NCI-H2107 (cell line): ENCODE measurements around the gene EDDM13.
"Not testable (repeated sequence)": the region's sequence is repeated elsewhere in the genome, so short reads cannot be mapped to it uniquely, and the experiment has no call there.

Experiments
- DNase-seq: peaks from one replicate; lab custom pipeline; 2025; lab: John Stamatoyannopoulos, UW

The EDDM13 gene, protein sequence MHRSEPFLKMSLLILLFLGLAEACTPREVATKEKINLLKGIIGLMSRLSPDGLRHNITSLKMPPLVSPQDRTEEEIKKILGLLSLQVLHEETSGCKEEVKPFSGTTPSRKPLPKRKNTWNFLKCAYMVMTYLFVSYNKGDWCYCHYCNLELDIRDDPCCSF

DNA sequence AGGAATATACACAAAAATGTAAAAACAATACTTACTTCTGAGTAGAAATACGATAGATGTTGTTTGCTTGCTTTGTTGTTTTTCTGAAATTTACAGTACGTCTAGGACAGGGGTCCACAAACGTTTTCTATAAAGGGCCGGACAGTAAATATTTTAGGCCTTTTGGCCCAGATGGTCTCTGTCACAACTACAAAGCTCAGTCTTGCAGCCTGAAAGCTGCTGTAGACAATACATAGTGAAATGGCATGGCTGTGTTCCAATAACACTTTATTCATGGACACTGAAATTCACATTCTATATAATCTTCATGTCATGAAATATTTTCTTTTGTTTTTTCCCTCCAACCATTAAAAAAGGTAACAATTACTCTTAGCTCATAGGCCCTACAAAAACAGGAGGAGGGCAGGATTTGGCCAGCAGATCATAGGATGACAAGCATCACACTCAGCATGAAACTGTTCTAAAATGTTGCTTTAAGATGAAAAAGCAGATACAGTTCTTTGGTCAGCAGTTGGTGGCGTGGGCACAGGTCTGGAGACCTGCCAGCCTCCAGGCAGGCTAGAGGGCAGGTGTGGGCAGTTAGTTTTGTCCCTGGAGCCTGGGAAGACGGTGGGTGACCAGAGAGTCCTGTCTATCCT is at the start of gene EDDM13:
Gene EDDM13, plus strand, starts transcription at position 588 of the 638 bp plus-strand sequence. CDS start 87 bp downstream, outside the sequence.
- DNase-seq, result no peak

DNA sequence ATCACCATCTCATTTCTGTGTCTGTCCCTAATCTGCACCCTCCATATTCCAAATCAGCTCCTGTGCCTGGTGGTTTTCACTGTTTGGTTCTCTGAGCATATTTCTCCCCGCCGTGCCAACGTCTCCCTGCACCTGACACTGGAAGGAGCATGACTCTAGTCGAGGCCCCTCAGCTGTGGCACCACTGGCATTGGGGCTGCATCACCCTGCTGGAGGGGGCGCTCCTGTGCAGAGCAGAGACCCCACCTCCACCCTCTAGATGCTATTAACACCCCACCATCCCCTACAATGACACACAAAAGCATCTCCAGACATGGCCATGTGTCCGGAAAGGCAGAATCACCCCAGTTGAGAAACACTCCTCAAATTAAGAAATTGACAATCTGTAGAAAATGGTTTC is 49.6 kb upstream of the EDDM13 start:
- DNase-seq, result no peak

DNA sequence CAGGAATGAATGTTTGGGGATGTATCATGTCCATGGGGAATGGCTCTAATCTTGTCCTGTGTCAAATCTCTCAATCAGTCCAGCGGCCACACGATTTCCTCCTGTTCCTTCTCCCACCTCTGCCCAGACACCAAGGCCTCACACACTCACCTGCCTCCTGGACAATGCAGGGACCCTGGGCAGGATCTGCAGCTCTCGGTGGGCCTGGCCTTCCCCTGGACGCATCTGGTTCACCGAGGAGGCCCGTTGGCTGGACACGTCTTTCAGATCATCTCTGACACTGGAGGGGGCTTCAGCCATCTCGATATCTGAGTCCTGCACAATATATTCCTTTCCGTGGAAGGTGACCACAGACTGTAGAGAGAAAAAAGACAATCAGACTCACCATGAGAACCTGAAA is 49.1 kb upstream of the EDDM13 start:
- no peak for DNase-seq

DNA sequence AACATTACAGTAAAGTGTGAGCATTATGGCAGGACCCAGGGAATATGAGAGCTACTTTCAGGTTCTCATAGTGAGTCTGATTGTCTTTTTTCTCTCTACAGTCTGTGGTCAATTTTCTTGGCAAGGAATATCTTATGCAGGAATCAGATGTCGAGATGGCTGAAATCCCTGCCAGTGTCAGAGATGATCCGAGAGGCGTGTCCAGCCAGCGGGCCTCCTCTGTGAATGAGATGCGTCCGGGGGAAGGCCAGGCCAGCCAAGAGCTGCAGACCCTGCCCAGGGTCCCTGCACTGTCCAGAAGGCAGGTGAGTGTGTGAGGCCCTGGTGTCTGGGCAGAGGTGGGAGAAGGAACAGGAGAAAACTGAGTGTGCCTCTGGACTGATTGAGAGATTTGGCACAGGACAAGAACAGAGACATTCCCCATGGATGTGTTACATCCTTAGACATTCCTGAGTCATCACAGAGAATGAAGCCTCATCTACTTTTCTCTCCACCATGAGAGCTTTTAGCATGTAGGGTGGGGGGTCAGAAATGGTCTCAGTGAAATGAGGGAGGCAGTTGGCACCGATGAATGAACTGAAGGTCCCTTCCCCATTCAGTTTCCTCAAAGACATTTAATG is 27.3 kb upstream of the EDDM13 start:
- no peak for DNase-seq

DNA sequence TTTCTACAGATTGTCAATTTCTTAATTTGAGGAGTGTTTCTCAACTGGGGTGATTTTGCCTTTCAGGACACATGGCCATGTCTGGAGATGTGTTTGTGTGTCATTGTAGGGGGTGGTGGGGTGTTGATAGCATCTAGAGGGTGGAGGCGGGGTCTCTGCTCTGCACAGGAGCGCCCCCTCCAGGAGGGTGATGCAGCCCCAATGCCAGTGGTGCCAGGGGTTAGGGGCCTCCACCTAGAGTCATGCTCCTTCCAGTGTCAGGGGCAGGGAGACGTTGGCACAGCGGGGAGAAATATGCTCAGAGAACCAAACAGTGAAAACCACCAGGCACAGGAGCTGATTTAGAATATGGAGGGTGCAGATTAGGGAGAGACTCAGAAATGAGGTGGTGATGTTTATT is 26.8 kb upstream of the EDDM13 start:
- DNase-seq, result not testable (repeated sequence)

DNA sequence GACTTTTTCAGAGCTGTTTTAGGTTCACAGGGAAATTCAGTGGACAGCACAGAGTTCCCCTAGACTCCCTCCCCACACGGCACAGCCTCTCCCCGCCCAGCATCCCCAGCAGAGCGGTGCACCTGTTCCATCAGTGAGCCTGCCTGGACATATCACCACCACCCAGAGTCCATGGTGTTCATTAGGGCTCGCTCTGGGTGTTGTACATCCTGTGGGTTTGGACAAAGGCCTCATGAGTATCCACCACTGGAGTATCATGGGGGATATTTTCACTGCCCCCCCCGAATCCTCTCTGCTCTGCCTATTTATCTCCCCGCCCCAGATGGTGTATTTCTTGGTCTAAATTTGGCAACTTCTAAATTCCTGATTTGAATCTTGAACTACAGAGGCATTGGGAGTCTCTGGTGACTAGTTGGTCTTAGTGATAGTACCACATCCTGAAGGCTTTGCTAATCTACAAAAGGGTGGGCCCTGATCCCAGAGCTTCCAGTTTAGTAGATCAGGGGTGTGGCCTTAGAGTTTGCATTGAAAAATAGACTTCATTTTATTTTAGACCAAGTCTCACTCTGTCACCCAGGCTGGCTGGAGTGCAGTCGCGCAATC is 23.7 kb upstream of the EDDM13 start:
- not testable (repeated sequence) for DNase-seq

DNA sequence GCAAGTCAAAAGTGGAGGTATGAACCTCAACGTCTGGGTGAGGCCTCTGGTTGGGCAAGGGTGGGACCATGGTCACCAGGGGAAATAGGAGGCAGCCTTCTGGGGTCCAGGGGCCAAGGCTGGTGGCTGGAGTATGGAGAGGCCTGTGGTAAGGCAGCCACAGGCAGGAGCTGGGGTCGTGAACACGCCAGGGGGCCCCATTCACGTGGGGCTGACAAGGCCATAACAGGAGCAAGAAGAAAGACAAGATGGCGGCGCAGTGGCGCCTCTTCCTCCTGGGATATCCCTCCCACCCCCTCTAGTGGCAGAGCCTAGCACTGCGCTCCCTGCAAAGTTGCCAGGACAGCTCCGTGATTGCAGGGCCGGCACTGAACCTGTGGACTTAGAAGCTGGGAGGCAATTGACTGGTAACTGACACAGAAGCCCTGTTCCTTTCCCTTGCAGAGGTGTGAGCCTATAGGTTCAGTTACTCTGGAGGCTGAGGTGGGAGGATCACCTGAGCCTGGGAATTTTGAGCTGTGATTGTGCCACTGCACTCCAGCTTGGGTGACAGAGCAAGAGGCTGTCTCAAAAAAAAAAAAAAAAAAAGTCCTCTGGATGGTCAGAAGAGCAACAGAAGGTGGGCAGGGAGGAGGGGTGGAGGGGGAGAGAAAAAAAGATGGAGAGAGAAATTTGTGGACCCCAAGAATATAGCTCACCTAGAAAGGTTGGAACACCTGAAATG is 19.7 kb upstream of the EDDM13 start:
- DNase-seq, result peak; percentile 51

DNA sequence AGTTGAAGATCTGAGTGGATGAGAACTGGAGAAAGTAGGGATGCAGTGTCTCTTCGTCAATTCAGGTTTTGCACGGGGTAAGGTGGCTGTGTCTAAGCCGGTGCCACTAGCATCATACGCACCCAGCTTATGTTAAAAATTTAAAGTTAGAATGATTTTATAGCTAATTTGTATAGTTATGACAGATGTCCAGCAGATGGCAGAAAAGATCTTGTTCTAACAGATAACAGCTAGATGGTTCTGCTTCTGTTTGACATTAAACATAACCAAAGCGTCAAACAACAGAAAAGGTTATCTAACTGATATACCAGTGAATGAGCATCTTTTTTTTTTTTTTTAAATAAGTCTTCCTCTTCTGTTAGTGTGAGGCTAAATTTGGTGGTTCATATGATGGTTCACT is 18.8 kb upstream of the EDDM13 start:
- DNase-seq, result peak; percentile 4

DNA sequence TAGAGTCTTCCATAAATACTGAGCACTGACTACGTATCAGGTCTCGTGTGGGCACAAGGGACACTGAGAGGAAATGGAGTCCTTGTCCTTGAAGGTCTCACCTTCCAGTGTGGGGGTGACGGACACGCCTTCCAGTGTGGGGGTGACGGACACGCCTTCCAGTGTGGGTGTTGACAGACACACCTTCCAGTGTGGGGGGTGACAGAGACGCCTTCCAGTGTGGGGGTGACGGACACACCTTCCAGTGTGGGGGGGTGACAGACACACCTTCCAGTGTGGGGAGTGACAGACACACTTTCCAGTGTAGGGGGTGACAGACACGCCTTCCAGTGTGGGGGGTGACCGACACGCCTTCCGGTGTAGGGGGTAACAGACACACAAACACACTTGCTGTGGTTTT is 14.3 kb upstream of the EDDM13 start:
- no peak for DNase-seq

DNA sequence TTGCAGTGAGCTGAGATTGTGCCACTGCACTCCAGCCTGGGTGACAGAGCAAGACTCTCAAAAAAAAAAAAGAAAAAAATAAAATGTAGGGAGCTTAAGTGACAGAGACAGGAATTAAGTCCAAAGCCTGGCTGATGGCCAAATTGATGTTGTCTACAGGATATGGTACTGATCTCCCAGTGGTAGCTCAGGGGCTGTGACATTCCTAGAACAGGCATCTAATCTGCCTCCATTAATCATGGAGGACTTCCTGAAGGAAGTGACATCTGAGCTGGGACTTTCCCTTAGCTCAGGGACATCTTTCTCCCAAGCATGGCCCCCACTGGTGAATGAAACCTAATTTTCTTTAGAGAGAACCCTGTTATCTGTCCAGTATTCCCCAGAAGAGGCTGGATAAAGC is 11.4 kb upstream of the EDDM13 start:
- DNase-seq, result no peak

DNA sequence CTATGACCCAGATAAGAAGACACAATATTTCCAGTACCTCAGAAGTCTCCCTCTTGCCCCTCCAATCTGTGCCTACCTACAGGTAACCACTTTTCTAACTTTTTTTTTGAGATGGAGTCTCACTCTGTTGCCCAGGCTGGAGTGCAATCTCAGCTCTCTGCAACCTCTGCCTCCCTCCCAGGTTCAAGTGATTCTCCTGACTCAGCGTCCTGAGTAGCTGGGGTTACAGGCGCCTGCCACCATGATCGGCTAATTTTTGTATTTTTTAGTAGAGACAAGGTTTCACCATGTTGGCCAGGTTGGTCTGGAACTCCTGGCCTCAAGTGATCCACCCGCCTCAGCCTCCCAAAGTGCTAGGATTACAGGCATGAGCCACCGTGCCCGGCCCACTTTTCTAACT is 10.6 kb upstream of the EDDM13 start:
- not testable (repeated sequence) for DNase-seq

DNA sequence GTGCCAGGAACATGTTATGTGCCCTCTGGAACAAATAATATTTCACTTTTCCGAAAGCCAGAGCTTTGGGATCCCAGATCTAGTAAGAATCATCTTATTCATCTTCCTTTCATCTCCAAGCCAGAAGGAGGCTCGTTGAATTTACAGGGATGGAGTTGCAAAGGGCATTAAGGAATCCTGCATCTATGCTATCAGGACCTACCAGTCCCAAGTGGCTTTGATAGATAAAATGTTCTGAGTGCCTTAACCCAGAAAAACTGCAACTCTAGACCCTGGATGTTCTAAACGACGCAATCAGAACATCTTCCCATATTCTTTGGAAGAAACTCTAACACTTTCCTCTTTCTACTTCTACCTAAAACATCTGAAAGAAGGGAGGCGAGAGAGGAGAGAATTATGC is 9.2 kb upstream of the EDDM13 start:
- no peak for DNase-seq

DNA sequence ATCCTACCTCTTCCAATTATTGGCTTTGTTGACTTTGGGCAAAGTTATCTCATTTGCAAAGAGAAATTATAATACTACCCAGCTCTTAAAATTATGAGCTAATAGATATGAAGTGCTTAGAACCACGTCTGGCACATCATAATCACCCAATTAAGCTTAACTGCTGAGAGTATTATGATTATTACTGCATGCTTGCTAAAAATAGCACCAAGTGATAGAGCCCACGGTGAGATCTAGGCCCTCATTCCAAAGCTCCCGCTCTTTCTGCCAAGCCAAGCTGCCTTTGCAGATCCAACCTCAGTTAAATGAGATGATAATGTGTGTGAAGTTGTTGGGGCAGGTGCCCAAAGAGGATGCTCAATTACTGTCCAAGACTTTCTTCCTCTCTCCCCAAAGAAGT is 6.5 kb upstream of the EDDM13 start:
- DNase-seq, result no peak

DNA sequence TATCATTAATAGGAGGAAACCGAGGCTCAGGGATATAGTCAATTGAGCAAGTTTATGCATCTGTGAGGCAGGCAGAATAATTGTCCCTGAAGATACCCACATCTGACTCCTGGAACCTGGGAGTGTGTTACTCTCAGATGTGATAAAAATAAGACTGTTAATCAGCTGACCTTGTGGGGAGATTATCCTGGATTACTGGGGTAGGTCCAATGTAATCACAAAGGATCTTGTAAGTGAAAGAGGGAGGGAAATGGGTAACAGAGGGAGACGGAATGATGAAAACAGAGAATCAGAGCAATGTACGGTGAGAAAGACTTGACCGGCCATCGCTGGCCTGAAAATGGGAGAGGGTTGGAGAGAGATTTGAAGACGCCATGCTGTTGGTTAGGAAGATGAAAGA is 3.2 kb upstream of the EDDM13 start:
- DNase-seq, result no peak

DNA sequence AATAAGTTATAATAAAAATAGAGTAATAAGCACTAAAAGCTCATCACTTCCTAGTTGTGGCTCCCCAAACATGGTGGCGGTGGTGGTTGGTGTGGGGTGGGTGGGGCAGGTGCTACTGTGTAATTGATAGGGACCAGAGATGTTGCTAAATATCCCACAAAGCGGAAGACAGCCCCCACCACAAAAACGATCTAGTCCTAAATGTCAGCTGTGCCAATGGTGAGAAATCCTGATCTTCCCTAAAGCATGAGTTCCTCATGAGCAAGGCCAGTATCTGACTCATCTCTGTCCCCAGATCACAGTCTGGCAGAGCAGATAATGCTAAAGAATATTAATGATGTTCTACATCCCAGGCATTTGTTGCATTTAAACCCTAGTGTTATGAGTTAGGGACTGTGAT is 1.9 kb upstream of the EDDM13 start:
- no peak for DNase-seq

DNA sequence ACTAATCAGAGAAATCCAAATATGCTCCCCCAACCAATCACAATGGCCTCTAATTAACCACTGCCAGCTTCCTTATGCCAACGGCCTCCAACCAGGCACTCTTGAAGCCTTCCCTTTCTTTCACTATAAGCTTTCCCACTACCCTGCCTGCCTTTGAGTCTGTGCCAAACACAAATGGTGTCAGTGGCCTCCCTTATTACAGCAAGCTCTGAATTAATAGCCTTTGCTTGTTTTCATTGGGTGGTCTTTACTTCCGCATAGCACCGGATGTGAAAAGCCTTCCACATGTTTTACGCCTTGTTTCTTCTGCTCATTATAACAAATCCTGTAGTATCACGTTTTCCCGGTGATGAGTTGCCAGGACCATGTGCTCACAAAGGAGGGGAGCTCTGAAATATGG is 1.4 kb upstream of the EDDM13 start:
- no peak for DNase-seq

DNA sequence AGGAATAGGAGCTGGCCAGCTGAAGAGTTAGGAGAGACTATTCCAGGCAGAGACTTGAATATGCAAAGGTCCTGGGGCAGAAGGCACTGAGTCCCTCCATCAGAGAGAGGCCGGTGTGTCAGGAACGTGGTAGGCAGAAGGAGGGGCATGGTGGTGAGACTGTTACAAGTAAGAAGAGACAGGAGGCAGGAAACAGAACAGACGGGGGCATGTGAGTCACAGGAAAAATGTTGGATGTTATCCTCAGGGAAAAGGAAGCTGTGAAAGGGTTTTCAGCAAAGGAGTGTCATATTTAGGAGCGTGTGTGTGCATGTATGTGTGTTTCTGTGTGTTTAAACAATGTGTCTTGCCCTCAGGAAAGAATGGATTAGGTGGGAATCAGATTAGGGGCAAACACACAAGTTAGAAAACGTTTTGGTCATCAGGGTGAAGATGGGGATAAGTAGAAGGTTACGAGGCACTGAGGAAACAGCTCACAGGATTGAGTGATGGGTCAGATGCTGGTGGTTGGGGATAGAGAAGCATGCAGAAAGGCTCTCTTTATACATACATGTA is 1.1 kb downstream of the EDDM13 start:
- no peak for DNase-seq

DNA sequence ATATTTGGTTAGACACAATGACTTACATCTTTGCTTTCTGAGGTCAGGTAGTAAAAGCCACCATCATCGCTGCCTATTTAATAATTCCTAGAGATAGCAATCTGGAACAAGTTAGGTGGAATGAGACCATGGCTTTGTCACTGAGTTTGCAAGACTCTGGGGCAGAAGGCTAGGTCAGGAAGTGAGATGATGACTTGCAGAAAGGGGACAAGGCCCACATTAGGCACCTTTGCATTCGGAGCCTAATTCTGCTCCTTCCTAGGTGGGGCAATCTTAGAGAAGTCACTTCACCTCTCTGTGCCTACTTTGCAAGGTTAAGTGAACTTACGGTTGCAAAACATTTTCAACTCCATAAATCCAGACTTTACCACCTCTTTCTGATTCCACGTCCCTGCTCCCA is 10.3 kb downstream of the EDDM13 start:
- DNase-seq, result no peak

DNA sequence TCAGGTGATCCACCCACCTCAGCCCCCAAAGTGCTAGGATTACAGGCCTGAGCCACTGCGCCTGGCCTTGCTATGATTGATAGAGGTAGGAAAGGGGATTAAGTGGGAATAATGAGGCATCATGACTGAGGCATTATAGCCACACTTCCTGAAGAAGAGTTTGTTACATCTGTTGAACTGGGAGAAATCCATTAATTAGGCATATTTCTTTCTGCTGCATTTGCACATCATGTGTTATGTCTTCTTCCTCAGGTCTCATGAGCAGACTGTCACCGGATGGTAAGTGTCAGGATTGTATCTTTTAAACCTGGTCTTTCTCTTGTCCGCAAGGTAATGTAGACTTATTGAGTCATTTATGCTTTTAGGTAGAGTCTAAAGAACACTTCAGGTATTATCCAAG is 12.2 kb downstream of the EDDM13 start:
- no peak for DNase-seq

DNA sequence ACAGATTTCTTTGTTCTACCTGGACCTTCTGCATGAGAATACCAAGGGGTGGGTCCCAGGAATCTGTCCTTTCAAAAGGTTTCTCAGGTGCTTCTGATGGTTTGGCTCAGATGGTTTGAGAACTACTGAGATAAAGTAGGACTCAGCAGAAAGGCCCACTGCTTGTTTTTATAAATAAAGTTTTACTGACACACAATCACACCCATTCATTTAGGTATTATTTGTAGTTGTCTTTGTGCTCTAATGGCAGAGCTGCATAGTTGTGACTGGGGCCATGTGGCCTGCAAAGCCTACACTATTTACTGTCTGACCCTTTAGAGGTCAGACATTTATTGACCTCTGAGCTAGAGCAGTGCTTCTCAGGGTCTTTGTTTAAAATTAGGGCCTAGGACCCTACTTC is 17.6 kb downstream of the EDDM13 start:
- DNase-seq, result no peak

DNA sequence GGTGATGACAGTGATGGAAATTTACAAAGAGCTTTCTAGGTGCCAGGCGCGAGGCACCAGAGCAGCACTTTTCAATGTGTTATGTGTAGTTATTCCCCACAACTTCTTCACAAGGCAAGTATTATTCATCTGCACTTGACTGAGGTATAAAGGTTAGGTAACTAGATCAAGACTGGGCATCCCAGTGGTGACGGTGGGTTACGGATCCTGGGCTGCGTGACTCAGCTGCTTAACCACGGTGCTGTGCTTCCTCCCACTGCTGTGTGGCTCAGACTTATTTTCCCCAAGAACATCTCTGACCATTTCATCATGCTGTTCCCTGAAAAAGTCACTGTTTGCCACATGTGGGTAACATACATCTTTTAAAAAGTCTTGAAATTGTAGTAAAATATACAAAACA is 19.3 kb downstream of the EDDM13 start:
- DNase-seq, result no peak

DNA sequence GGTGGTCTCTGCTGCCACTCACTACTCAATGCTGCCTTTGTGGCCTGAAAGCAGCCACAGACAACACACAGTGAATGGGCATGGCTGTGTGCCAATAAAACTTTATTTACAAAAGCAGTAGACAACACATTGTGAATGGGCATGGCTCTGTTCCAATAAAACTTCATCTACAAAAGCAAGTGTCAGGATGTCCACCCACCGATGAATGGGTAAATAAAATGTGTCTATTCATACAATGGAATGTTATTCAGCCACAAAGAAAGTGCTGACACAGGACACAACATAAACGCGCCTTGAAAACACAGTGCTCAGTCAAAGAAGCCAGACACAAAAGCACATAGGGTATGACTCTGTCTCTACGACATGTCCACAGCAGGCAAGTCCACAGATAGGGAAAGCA is 22.0 kb downstream of the EDDM13 start:
- peak; percentile 62 for DNase-seq
